ENCODE results near the gene C3orf18. TPM values are rescaled to one million over a fixed set of nuclear protein-coding genes. Genes with fewer than 3 reads are reported as not detected.

C3orf18 gene
- total RNA-seq, 1 experiment from 2014 or later = 0.15 TPM

DNA sequence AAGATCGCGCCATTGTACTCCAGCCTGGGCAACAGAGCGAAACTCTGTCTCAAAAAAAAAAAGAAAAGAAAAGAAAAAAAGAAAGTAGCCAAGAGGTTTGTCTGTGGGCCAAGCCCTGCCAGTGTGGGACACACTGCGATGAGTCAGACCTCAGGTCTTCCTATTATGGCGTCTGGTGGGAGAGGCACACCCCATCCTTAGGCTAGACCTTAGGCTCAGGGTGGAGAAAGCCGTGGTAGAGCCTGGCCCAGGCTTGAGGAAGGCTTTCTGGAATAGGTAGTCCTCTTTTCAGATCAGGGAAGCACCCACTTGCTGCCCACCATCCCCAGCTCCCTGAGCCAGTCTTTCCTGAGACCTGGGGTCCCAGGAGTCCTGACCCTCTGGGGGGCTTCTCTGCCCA, 7.8 kb upstream of the C3orf18 start:
- H3K27me3 ChIP-seq (ENCODE audit: low read length) = no peaks in the 10 kb centered on the region
- H3K4me1 ChIP-seq (ENCODE audit: low read length) = peaks cover 5% of the 10 kb centered on the region

GRCh38 chr3:50574444-50574831, 6.9 kb upstream of the C3orf18 start:
- no peaks in the 10 kb centered on the region for H3K9me3 ChIP-seq (ENCODE audit: low read length)
- H3K4me3 ChIP-seq (ENCODE audit: low read length) = no peak overlapping the region
- no peaks in the 10 kb centered on the region for H3K36me3 ChIP-seq (ENCODE audit: insufficient read depth, low read length)
- H3K4me2 ChIP-seq (ENCODE audit: low read depth, low read length, poor library complexity, severe bottlenecking) = no peak overlapping the region
- no peak overlapping the region for H2AFZ ChIP-seq (ENCODE audit: low read length)
- H3K9ac ChIP-seq (ENCODE audit: low read length) = no peak overlapping the region
- H3K9me2 ChIP-seq (replicated peaks; ENCODE audit: insufficient read depth, low read length) = no peaks in the 10 kb centered on the region
- no peaks in the 10 kb centered on the region for H3K27me3 ChIP-seq (ENCODE audit: low read length)
- no peak for DNase-seq
- peaks cover 5% of the 10 kb centered on the region; the same call in 1 of the 2 replicates for H3K79me2 ChIP-seq (ENCODE audit: low read length)
- H3K4me1 ChIP-seq (ENCODE audit: low read length) = peaks cover 10% of the 10 kb centered on the region
- H3K27ac ChIP-seq (ENCODE audit: low read length) = no peak overlapping the region
- no peaks in the 10 kb centered on the region for H4K20me1 ChIP-seq (ENCODE audit: insufficient read depth, low read depth, low read length)

More for the DNA sequence above, 7.8 kb upstream of the C3orf18 start:
- Histone ChIP-seq H3K4me2 (ENCODE audit: low read depth, low read length, poor library complexity, severe bottlenecking) (no peak overlapping the region), H3K9me2 (replicated peaks; ENCODE audit: insufficient read depth, low read length) (no peaks in the 10 kb centered on the region), H3K4me3 (ENCODE audit: low read length) (no peak overlapping the region), H3K9me3 (ENCODE audit: low read length) (no peaks in the 10 kb centered on the region), H3K27ac (ENCODE audit: low read length) (no peak overlapping the region), H4K20me1 (ENCODE audit: insufficient read depth, low read depth, low read length) (no peaks in the 10 kb centered on the region), H3K79me2 (ENCODE audit: low read length) (peaks cover under 1% of the 10 kb centered on the region; the same call in 1 of the 2 replicates), H3K36me3 (ENCODE audit: insufficient read depth, low read length) (no peaks in the 10 kb centered on the region), H3K9ac (ENCODE audit: low read length) (no peak overlapping the region), H2AFZ (ENCODE audit: low read length) (no peak overlapping the region)
- no peak for DNase-seq

DNA sequence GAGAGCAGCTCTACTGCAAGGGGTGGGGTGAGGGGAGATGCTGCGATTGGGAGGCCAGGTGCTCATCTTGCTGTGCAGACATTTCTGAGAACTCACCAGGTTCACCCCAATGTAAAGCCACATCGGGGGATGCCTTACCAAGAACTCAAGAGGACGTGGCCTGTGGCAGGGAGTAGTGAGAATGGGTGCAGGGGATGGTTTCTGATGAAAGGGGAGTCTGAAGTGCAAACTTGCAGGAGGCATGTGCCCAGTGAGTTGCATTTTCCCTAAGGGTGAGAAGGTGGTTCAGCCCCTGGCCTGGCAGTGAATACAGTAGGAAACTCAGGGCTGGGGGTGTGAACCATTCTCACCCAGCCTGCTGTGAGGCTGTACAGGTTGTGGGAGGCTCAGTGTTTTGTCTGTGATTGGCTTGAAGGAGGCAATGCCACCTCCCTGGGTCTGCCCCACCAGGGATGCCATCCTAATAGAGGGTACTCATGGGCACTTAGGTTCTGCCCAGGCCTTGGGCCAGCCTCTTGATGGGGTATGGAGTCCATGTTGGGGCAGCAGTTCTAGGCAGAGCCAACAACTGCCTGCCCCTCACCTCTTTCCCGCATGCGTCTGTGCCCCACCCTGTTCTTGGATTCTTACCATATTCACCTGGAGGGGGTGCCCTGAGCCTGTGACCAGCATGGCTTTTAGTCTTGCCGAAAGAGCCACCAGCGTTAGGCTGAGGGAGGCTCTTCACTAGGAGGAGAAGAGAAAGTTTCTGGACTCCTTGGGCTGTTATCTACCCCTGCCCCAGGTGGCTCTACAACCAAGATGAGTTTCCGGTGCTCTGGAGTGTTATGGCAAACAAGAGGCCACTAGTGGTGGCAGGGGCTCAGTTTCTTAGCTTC, 6.3 kb upstream of the C3orf18 start:
- Histone ChIP-seq H3K4me3 (ENCODE audit: low read length) (no peak overlapping the region), H4K20me1 (ENCODE audit: insufficient read depth, low read depth, low read length) (no peaks in the 10 kb centered on the region), H3K27ac (ENCODE audit: low read length) (no peak overlapping the region), H3K9me3 (ENCODE audit: low read length) (no peaks in the 10 kb centered on the region), H3K36me3 (ENCODE audit: insufficient read depth, low read length) (no peaks in the 10 kb centered on the region), H3K4me1 (ENCODE audit: low read length) (peaks cover 10% of the 10 kb centered on the region), H2AFZ (ENCODE audit: low read length) (no peak overlapping the region), H3K9ac (ENCODE audit: low read length) (no peak overlapping the region), H3K4me2 (ENCODE audit: low read depth, low read length, poor library complexity, severe bottlenecking) (no peak overlapping the region), H3K27me3 (ENCODE audit: low read length) (no peaks in the 10 kb centered on the region), H3K9me2 (replicated peaks; ENCODE audit: insufficient read depth, low read length) (no peaks in the 10 kb centered on the region), H3K79me2 (ENCODE audit: low read length) (peaks cover 5% of the 10 kb centered on the region; the same call in 1 of the 2 replicates)
- DNase-seq = no peak

GRCh38 chr3:50572801-50573371, 5.3 kb upstream of the C3orf18 start:
- no peaks in the 10 kb centered on the region for H4K20me1 ChIP-seq (ENCODE audit: insufficient read depth, low read depth, low read length)
- no peak overlapping the region for H3K9ac ChIP-seq (ENCODE audit: low read length)
- H3K4me3 ChIP-seq (ENCODE audit: low read length) = no peak overlapping the region
- no peaks in the 10 kb centered on the region for H3K36me3 ChIP-seq (ENCODE audit: insufficient read depth, low read length)
- H3K9me2 ChIP-seq (replicated peaks; ENCODE audit: insufficient read depth, low read length) = no peaks in the 10 kb centered on the region
- H3K79me2 ChIP-seq (ENCODE audit: low read length) = peaks cover 5% of the 10 kb centered on the region; the same call in 1 of the 2 replicates
- H3K4me1 ChIP-seq (ENCODE audit: low read length) = peaks cover 19% of the 10 kb centered on the region
- H3K9me3 ChIP-seq (ENCODE audit: low read length) = no peaks in the 10 kb centered on the region
- no peaks in the 10 kb centered on the region for H3K27me3 ChIP-seq (ENCODE audit: low read length)
- no peak overlapping the region for H3K4me2 ChIP-seq (ENCODE audit: low read depth, low read length, poor library complexity, severe bottlenecking)
- H3K27ac ChIP-seq (ENCODE audit: low read length) = no peak overlapping the region
- DNase-seq = no peak
- no peak overlapping the region for H2AFZ ChIP-seq (ENCODE audit: low read length)

DNA sequence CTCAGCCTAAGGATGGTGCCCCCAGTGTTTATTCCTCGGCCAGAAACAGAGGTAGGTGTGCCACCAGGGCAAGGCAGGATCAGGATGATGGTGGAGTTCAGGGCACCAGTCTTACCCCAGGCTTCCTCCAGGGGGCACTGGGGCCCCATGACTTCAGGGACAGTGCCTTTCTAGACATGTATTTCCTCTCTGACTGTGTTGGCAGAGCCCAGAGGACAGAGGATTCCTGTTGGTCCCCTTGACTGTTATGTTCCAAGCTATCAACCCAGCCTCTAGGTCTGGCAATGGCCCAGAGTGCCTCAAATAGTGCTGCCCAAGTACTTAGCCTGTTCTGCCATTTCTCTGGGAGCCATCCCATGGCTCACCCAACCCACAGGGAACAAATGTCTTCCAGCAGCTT, 4.6 kb upstream of the C3orf18 start:
- Histone ChIP-seq H3K9me2 (replicated peaks; ENCODE audit: insufficient read depth, low read length) (no peaks in the 10 kb centered on the region), H3K4me2 (ENCODE audit: low read depth, low read length, poor library complexity, severe bottlenecking) (no peak overlapping the region), H4K20me1 (ENCODE audit: insufficient read depth, low read depth, low read length) (no peaks in the 10 kb centered on the region), H3K9me3 (ENCODE audit: low read length) (no peaks in the 10 kb centered on the region), H3K79me2 (ENCODE audit: low read length) (peaks cover 5% of the 10 kb centered on the region; the same call in 1 of the 2 replicates), H3K4me3 (ENCODE audit: low read length) (no peak overlapping the region), H3K27ac (ENCODE audit: low read length) (no peak overlapping the region), H3K27me3 (ENCODE audit: low read length) (no peaks in the 10 kb centered on the region), H3K4me1 (ENCODE audit: low read length) (peaks cover 25% of the 10 kb centered on the region), H2AFZ (ENCODE audit: low read length) (no peak overlapping the region), H3K9ac (ENCODE audit: low read length) (no peak overlapping the region), H3K36me3 (ENCODE audit: insufficient read depth, low read length) (no peaks in the 10 kb centered on the region)
- DNase-seq = peak; percentile 88

DNA sequence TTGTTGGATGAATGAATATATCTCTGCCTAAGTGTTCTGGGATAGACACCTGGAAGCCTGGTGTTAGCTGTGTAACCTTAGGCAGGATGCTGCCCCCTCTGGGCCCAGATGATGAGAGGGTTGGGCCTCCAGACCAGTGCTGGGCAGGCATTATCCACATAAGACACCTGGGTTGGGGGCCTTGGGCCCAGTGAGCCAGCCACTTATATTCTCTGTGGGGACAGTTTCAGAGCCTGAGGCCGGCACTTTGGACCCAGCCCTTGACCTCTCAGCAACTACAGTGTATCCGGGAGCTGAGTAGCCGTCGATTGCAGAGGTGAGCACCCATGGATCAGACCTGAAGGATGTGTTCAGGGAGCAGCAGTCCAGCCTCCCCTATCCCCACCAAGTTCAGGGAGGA, 3.9 kb upstream of the C3orf18 start:
- Histone ChIP-seq H3K9ac (ENCODE audit: low read length) (no peak overlapping the region), H3K27me3 (ENCODE audit: low read length) (no peaks in the 10 kb centered on the region), H3K4me1 (ENCODE audit: low read length) (peaks cover 29% of the 10 kb centered on the region), H2AFZ (ENCODE audit: low read length) (no peak overlapping the region), H3K9me3 (ENCODE audit: low read length) (no peaks in the 10 kb centered on the region), H3K9me2 (replicated peaks; ENCODE audit: insufficient read depth, low read length) (no peaks in the 10 kb centered on the region), H3K79me2 (ENCODE audit: low read length) (peaks cover 5% of the 10 kb centered on the region; the same call in 1 of the 2 replicates), H4K20me1 (ENCODE audit: insufficient read depth, low read depth, low read length) (no peaks in the 10 kb centered on the region), H3K27ac (ENCODE audit: low read length) (no peak overlapping the region), H3K4me3 (ENCODE audit: low read length) (no peak overlapping the region), H3K36me3 (ENCODE audit: insufficient read depth, low read length) (no peaks in the 10 kb centered on the region), H3K4me2 (ENCODE audit: low read depth, low read length, poor library complexity, severe bottlenecking) (no peak overlapping the region)
- DNase-seq = no peak

DNA sequence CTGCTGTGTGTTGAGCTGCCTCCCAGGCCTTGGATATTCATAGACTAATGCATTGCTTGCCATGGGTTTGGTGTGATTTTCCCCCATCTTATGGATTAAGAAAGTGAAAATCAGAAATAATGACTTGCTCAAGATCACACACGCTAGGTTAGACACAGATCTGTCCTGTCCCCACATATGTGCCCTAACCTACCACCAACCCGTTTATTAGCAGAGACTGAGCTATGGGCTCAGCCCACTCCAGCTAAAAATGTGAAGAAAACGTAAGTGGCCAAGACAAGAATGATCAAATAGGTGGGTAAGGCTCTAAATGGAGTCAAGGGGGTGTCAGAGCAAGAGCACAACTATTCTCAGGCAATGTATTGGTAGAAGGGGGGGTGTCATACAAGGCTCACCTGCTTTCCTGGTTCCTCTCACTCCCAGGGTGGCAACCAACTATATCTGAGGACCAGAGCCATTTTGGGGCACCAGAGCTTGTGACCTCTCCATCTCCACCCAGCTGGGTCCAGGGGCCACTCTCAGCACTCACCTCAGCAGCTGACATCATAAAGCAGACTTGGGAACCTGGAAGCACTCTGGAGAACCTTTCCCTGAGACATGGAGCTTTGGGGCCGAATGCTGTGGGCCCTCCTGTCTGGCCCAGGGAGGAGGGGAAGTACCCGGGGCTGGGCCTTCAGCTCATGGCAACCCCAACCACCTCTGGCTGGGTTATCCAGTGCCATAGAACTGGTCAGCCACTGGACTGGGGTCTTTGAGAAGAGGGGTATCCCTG, 3.1 kb upstream of the C3orf18 start:
- no peaks in the 10 kb centered on the region for H3K9me3 ChIP-seq (ENCODE audit: low read length)
- no peak overlapping the region for H3K27ac ChIP-seq (ENCODE audit: low read length)
- no peak overlapping the region for H2AFZ ChIP-seq (ENCODE audit: low read length)
- H3K27me3 ChIP-seq (ENCODE audit: low read length) = no peaks in the 10 kb centered on the region
- no peak for DNase-seq
- H3K4me2 ChIP-seq (ENCODE audit: low read depth, low read length, poor library complexity, severe bottlenecking) = peak overlapping the region; percentile 74
- peak overlapping the region; percentile 82 for H3K9ac ChIP-seq (ENCODE audit: low read length)
- H3K36me3 ChIP-seq (ENCODE audit: insufficient read depth, low read length) = no peaks in the 10 kb centered on the region
- H3K79me2 ChIP-seq (ENCODE audit: low read length) = peaks cover 5% of the 10 kb centered on the region; the same call in 1 of the 2 replicates
- H4K20me1 ChIP-seq (ENCODE audit: insufficient read depth, low read depth, low read length) = no peaks in the 10 kb centered on the region
- H3K4me1 ChIP-seq (ENCODE audit: low read length) = peaks cover 29% of the 10 kb centered on the region
- peak overlapping the region; percentile 88 for H3K4me3 ChIP-seq (ENCODE audit: low read length)
- no peaks in the 10 kb centered on the region for H3K9me2 ChIP-seq (replicated peaks; ENCODE audit: insufficient read depth, low read length)
